ENCODE measurements around the gene ISY1.
A peak's percentile ranks its signal among the peaks of the same experiment; 100 is the strongest.
"Not testable (repeated sequence)": the region's sequence is repeated elsewhere in the genome, so short reads cannot be mapped to it uniquely, and the experiment has no call there.

The ISY1 gene

GRCh38 chr3:129166579-129167332, 5.9 kb upstream of the ISY1 start:
- DNase-seq (ENCODE audit: low read depth) = no peak

- not testable (repeated sequence) for DNase-seq (ENCODE audit: low read depth)
Measured at GRCh38 chr3:129165594-129165993, 4.7 kb upstream of the ISY1 start.

GRCh38 chr3:129164500-129164899, 3.6 kb upstream of the ISY1 start:
- DNase-seq (ENCODE audit: low read depth) = no peak

GRCh38 chr3:129162729-129163579, 2.1 kb upstream of the ISY1 start:
- no peak for DNase-seq (ENCODE audit: low read depth)

- DNase-seq (ENCODE audit: low read depth) = no peak
Measured at GRCh38 chr3:129161860-129162271, 1.0 kb upstream of the ISY1 start.

- no peak for DNase-seq (ENCODE audit: low read depth)
Measured at GRCh38 chr3:129144786-129145185, 16.1 kb downstream of the ISY1 start.

GRCh38 chr3:129141011-129141410, 19.9 kb downstream of the ISY1 start:
- DNase-seq (ENCODE audit: low read depth) = not testable (repeated sequence)

GRCh38 chr3:129139911-129140310, 21.0 kb downstream of the ISY1 start:
- DNase-seq (ENCODE audit: low read depth) = no peak

- DNase-seq (ENCODE audit: low read depth) = not testable (repeated sequence)
Measured at GRCh38 chr3:129136275-129136674, 24.6 kb downstream of the ISY1 start.

- no peak for DNase-seq (ENCODE audit: low read depth)
Measured at GRCh38 chr3:129132097-129132866, 28.6 kb downstream of the ISY1 start.

GRCh38 chr3:129131465-129132088, 29.3 kb downstream of the ISY1 start:
- no peak for DNase-seq (ENCODE audit: low read depth)

- no peak for DNase-seq (ENCODE audit: low read depth)
Measured at GRCh38 chr3:129130291-129130813, 30.5 kb downstream of the ISY1 start.

GRCh38 chr3:129128357-129129155, 32.3 kb downstream of the ISY1 start:
- DNase-seq (ENCODE audit: low read depth) = no peak

GRCh38 chr3:129126726-129127280, 34.1 kb downstream of the ISY1 start:
- no peak for DNase-seq (ENCODE audit: low read depth)

- DNase-seq (ENCODE audit: low read depth) = no peak
Measured at GRCh38 chr3:129123314-129124060, 37.4 kb downstream of the ISY1 start.

- no peak for DNase-seq (ENCODE audit: low read depth)
Measured at GRCh38 chr3:129122412-129123011, 38.4 kb downstream of the ISY1 start.

GRCh38 chr3:129121792-129122411, 39.0 kb downstream of the ISY1 start, which contains the start of gene RAB43:
RAB43 (minus strand) TSS chr3:129121804; CDS start chr3:129121489, 315 bp downstream.
- DNase-seq (ENCODE audit: low read depth) = peak; percentile 76

- no peak for DNase-seq (ENCODE audit: low read depth)
Measured at GRCh38 chr3:129121016-129121791, 39.7 kb downstream of the ISY1 start.

All from activated T-helper 9 cell treated with anti-CD3 and anti-CD28 coated beads, Interleukin-2, amount 50 U/mL, for 16 hours (primary cell).